Hepatocyte (in vitro differentiated cells): ENCODE results near the gene MYO1D. TPM values are rescaled to one million over a fixed set of nuclear protein-coding genes. Genes with fewer than 3 reads are reported as not detected.

Experiments used
- DNase-seq: peaks from one replicate; pipeline ENCODE4 v3.0.0-alpha.2; 2016; ENCODE audit warnings: low spot score
- H2AFZ ChIP-seq: fragments of 200-600 bp; sonication (generic); 2 replicates; pipeline ENCODE4 v1.6.0; 2016; ENCODE audit warnings: antibody characterized with exemption, mild to moderate bottlenecking
- H3K27ac ChIP-seq: fragments of 200-600 bp; sonication (generic); 2 replicates; pipeline ENCODE4 v1.5.1; 2016; ENCODE audit warnings: mild to moderate bottlenecking
- H3K27me3 ChIP-seq: fragments of 200-600 bp; sonication (generic); 2 replicates; pipeline ENCODE4 v1.6.1; 2016
- H3K36me3 ChIP-seq: fragments of 200-600 bp; sonication (generic); replicated peaks from 2 replicates; pipeline ENCODE4 v1.5.1; 2016; ENCODE audit warnings: low read depth; ENCODE audit not compliant: insufficient read depth
- H3K4me1 ChIP-seq: fragments of 200-600 bp; sonication (generic); 2 replicates; pipeline ENCODE4 v1.5.1; 2016; ENCODE audit warnings: mild to moderate bottlenecking, moderate library complexity; ENCODE audit not compliant: insufficient read depth
- H3K4me2 ChIP-seq: fragments of 200-600 bp; sonication (generic); 2 replicates; pipeline ENCODE4 v1.6.0; 2016
- H3K4me3 ChIP-seq: fragments of 200-600 bp; sonication (generic); 2 replicates; pipeline ENCODE4 v1.5.1; 2016; ENCODE audit warnings: mild to moderate bottlenecking
- H3K79me2 ChIP-seq: fragments of 200-600 bp; sonication (generic); 2 replicates; pipeline ENCODE4 v1.6.0; 2017; ENCODE audit warnings: mild to moderate bottlenecking
- H3K9me2 ChIP-seq: fragments of 200-600 bp; sonication (generic); replicated peaks from 2 replicates; pipeline ENCODE4 v1.6.0; 2017; ENCODE audit warnings: mild to moderate bottlenecking; ENCODE audit not compliant: insufficient read depth
- H3K9me3 ChIP-seq: fragments of 200-600 bp; sonication (generic); 2 replicates; pipeline ENCODE4 v1.5.1; 2016; ENCODE audit warnings: low read depth, mild to moderate bottlenecking
- H4K20me1 ChIP-seq: fragments of 200-600 bp; sonication (generic); 2 replicates; pipeline ENCODE4 v1.6.0; 2016; ENCODE audit warnings: mild to moderate bottlenecking; ENCODE audit not compliant: insufficient read depth, poor library complexity, severe bottlenecking
- CTCF ChIP-seq: fragments of 200-600 bp; sonication (generic); IDR thresholded peaks from 2 replicates; pipeline ENCODE4 v1.5.1; 2016; ENCODE audit warnings: antibody characterized with exemption, mild to moderate bottlenecking; ENCODE audit not compliant: poor library complexity
- EZH2 ChIP-seq: fragments of 200-600 bp; sonication (generic); IDR thresholded peaks from 2 replicates; pipeline ENCODE4 v1.6.1; 2016; ENCODE audit warnings: antibody characterized with exemption, mild to moderate bottlenecking, borderline replicate concordance
- EZH2phosphoT487 ChIP-seq: fragments of 200-600 bp; sonication (generic); IDR thresholded peaks from one replicate; pipeline ENCODE4 v1.6.1; 2018; ENCODE audit warnings: antibody characterized with exemption, mild to moderate bottlenecking, low read depth, moderate library complexity; ENCODE audit not compliant: unreplicated experiment, severe bottlenecking
- WGBS: methylation state at CpG from one replicate; pipeline ENCODE4 v1.1.6; 2016; ENCODE audit warnings: low lambda C conversion rate; ENCODE audit errors: missing lambda C conversion rate; 5-methylcytosine and 5-hydroxymethylcytosine counted together
- polyA plus RNA-seq: library from polyadenylated mRNA; unstranded; fragments of >200 nt; fragmentation: Nextera tagmentation; extraction: Ambion mirVana; gene quantifications from 2 replicates; pipeline ENCODE4 v1.2.1, GENCODE V29; 2016
- total RNA-seq: library from RNA; depleted of rRNA; stranded (reverse); fragments of >200 nt; gene quantifications from 2 replicates; pipeline ENCODE4 v1.2.3, GENCODE V29; 2014

Gene MYO1D
- total and polyA plus RNA-seq, 2 experiments from 2014 or later = 36.2 to 89.0 TPM

GRCh38 chr17:32549559-32549958, 327.4 kb downstream of the MYO1D start:
- Histone ChIP-seq H3K27me3 (no peaks in the 10 kb centered on the region), H4K20me1 (no peaks in the 10 kb centered on the region), H3K27ac (no peak overlapping the region), H3K4me1 (no peaks in the 10 kb centered on the region), H3K79me2 (no peaks in the 10 kb centered on the region), H2AFZ (no peak overlapping the region), H3K4me2 (no peak overlapping the region), H3K9me2 (no peaks in the 10 kb centered on the region), H3K9me3 (no peaks in the 10 kb centered on the region), H3K4me3 (no peak overlapping the region), H3K36me3 (no peaks in the 10 kb centered on the region)
- TF ChIP-seq EZH2phosphoT487 (no peak), EZH2 (no peak), CTCF (no peak)
- WGBS = 82% methylated on average over 3 of the region's 3 CpGs
- DNase-seq = no peak

GRCh38 chr17:32546031-32546444, 330.9 kb downstream of the MYO1D start:
- Histone ChIP-seq H3K4me1 (no peaks in the 10 kb centered on the region), H3K27ac (no peak overlapping the region), H3K9me2 (no peaks in the 10 kb centered on the region), H4K20me1 (no peaks in the 10 kb centered on the region), H3K27me3 (no peaks in the 10 kb centered on the region), H3K4me2 (no peak overlapping the region), H3K4me3 (no peak overlapping the region), H3K9me3 (no peaks in the 10 kb centered on the region), H3K36me3 (no peaks in the 10 kb centered on the region), H3K79me2 (no peaks in the 10 kb centered on the region), H2AFZ (no peak overlapping the region)
- no peak for DNase-seq
- 46% methylated on average over 8 of the region's 8 CpGs for WGBS
- TF ChIP-seq EZH2 (no peak), CTCF (no peak), EZH2phosphoT487 (no peak)

- TF ChIP-seq CTCF (no peak), EZH2phosphoT487 (no peak), EZH2 (no peak)
- DNase-seq = no peak
- WGBS = 78% methylated on average over 7 of the region's 7 CpGs
- Histone ChIP-seq H3K36me3 (no peaks in the 10 kb centered on the region), H4K20me1 (no peaks in the 10 kb centered on the region), H3K4me2 (no peak overlapping the region), H3K27me3 (no peaks in the 10 kb centered on the region), H3K9me2 (no peaks in the 10 kb centered on the region), H3K4me3 (no peak overlapping the region), H3K79me2 (no peaks in the 10 kb centered on the region), H3K27ac (no peak overlapping the region), H3K4me1 (no peaks in the 10 kb centered on the region), H3K9me3 (no peaks in the 10 kb centered on the region), H2AFZ (no peak overlapping the region)
These were observed 334.7 kb downstream of the MYO1D start for GRCh38 chr17:32542186-32542585.

- no peaks in the 10 kb centered on the region for H3K79me2 ChIP-seq
- H3K9me2 ChIP-seq = no peaks in the 10 kb centered on the region
- TF ChIP-seq EZH2 = no peak
- no peaks in the 10 kb centered on the region for H4K20me1 ChIP-seq
- no peak overlapping the region for H3K4me3 ChIP-seq
- H3K27ac ChIP-seq = no peak overlapping the region
- H3K4me1 ChIP-seq = no peaks in the 10 kb centered on the region
- no peak overlapping the region for H2AFZ ChIP-seq
- 64% methylated on average over 5 of the region's 5 CpGs for WGBS
- H3K9me3 ChIP-seq = no peaks in the 10 kb centered on the region
- no peaks in the 10 kb centered on the region for H3K36me3 ChIP-seq
- DNase-seq = no peak
- H3K4me2 ChIP-seq = no peak overlapping the region
- no peaks in the 10 kb centered on the region for H3K27me3 ChIP-seq
These were observed 335.3 kb downstream of the MYO1D start for GRCh38 chr17:32541640-32542039.
